Stimulated activated CD8-positive, alpha-beta memory T cell treated with anti-CD3 and anti-CD28 coated beads, Interleukin-12 subunit alpha, Interleukin-12 subunit beta, amount 100 ng/mL, for 1 hour (primary cell): Measurements from ENCODE around the gene NEFH.

Source experiments
- DNase-seq: peaks from one replicate; pipeline ENCODE4 v3.0.0-alpha.2; 2020; ENCODE audit warnings: low read depth

The NEFH gene

DNA sequence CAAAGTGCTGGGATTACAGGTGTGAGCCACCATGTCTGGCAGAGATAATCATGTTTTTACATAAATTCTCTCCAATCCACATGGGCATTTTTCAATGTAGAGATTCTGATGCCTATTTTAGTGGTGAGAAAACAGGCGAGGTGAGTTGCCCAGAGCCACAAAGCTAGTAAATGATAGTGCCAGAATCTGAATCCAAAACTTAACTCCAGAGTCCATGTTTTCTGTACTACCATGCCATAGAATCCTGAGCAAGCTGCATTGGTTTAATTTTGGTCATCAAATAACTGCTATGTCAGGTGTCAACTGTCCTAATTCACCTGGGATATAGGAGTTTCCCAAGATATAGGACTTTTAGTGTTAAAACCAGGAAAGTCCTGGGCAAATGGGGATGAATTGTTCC, 13.6 kb downstream of the NEFH start:
- DNase-seq: no peak

- DNase-seq: no peak
Measured at GRCh38 chr22:29499852-29500251, 19.8 kb downstream of the NEFH start.

- DNase-seq: no peak
Measured at GRCh38 chr22:29503811-29504372, 23.9 kb downstream of the NEFH start.

- DNase-seq: no peak
Measured at GRCh38 chr22:29509298-29509697, 29.3 kb downstream of the NEFH start.

- no peak for DNase-seq
Measured at GRCh38 chr22:29509815-29510214, 29.8 kb downstream of the NEFH start.

DNA sequence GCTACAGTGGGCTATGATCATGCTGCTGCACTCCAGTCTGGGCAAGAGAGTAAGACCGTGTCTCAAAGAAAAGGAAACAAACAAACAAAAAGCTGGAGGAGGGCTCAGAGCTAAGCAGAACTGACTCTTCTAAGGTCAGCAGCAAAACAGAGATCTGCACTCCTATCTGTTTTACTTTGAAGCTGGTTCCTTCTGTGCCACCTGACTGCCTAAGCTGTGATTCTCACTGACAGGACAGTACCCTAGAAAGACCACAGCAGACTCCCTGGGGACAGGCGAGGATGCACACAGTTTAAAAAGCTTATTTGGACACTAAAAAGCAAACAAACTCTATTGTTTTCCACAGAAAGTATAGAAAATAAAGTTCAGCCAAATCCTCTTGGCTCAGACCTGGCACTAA, 30.5 kb downstream of the NEFH start:
- no peak for DNase-seq

GRCh38 chr22:29511126-29511862, 31.3 kb downstream of the NEFH start:
- no peak for DNase-seq

DNA sequence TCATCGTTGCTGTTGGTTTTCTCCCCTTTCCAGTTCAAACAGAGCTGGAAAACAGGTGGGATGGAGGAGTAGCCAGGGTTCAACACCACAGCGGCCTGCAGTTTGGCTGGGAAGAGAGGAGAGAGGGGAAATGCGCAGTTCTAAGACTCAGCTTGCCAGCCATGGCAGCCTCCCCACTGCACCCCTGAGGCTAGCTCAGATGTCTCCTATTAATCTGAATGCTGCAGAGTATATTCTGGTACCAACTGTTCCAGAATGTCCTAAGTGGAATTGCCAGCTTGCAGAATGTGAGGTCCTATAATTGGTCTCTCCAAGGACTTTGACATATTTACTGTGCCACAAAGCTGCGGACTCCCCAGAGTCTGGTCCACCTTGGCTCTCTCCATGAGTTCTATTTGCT, 32.0 kb downstream of the NEFH start:
- DNase-seq: no peak

- DNase-seq: no peak
Measured at GRCh38 chr22:29517215-29517908, 37.3 kb downstream of the NEFH start.

DNA sequence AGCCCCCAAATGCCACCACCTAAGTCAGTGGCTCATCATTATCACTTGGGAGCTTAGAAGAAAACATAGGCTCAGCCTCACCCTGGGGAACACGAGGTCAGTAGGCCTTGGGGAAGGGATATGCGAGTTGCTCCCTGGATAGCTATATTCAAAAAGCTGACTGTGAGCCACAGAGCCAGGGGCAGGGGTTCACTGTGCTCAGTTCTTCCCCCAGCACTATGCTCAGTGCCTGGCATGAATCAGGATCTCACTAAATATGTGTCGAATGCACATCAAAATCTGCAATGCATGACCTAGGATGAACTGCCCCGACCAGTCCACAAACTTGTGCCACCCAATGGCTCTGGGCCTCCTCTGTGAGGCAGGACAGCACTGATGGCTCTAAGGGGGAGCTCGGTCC, 38.4 kb downstream of the NEFH start:
- DNase-seq: no peak

DNA sequence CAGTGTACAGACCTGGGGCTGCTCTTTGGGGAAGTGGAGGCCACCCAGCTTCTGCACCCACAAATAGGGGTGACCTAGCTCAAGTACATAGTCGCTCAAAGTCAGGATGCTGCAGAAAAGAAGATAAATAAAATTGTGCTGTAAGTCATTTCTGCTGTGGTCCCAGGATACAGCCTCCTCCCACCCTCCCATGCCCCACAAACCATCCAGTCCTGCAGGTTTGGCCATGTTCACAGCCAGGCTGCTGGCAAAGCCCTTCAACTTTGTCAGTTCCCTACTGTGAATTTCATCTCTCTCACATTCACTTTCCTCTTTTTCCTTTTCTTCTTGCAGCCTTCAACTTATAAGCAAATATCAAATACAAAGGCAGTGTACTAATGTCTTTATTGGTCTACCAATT, 40.0 kb downstream of the NEFH start:
- DNase-seq: no peak

- no peak for DNase-seq
Measured at GRCh38 chr22:29520851-29521250, 40.8 kb downstream of the NEFH start.

DNA sequence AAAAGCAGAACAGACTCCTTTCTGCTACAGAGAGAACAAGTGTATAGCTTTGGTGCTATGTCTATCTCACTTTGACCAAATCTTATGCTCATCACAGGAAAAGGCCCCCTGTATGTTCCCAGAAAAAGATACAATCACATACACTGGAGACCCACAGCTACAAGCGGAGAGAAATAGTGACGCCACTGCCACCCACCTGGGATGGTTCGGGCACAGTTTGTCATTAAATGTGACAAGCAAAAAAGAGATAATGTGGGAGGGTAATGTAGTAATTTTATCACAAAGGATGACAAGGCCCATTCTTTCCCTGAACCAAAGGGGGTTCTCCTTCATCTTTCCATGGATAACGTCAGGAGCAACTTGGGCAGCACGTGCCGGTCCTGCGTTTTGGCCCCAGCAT, 41.5 kb downstream of the NEFH start:
- DNase-seq: no peak

DNA sequence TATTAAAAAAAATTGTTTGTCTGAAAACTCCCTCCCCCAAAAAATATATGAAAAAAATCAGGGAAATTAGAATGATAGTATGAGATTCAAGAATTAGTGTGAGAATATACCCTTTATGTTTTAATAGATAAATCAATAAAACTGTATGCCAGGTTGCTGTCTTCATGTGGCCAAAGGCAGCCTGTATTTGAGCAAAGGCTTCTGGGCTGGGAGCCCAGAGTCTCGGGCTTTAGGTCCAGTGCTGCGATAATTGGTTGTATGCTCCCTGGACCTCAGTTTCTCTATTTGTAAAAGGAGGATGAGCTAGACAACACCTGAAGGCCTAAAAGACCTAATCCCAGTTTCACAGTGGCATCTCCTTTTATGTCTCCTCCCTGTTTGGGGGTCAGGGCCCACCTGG, 43.7 kb downstream of the NEFH start:
- DNase-seq: no peak

GRCh38 chr22:29524442-29525191, 44.6 kb downstream of the NEFH start:
- DNase-seq: peak; percentile 2

DNA sequence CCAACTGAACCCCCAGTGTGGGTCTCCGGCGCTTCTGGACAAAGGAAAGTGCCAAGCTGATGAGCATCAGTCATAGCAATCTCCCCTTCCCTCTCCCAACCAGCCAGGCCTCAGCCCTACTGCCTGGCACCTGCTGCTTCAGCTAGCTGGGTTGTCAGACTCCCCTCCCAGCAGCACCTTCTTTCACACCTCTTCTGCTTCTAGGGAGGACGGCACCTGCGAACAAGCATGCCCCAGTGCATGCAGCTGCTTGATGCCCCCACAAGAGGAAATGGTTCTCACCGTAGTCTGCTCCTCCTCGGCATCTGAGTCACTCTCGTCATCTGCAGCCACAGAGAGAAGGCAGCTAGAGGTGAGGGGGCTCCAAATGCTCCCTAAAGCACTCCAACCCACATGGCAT, 48.1 kb downstream of the NEFH start:
- DNase-seq: no peak

DNA sequence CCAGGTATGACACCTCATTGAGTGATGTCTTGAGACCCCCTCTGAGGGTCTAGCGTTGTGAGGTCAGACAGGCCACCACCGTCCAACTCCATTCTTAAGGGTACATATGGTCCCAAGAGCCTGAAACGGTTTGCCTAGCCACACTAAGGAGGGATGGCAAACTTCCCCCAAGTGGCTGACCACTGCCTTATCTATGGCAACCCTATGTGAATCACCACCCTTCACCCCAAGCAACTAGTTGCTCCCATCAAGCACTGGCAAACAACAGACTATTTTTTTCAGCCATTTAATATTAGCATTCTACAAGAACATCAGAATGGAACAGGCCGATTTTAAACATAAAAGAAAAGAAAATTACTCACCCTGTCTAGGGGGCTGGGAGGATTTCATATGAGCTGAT, 50.7 kb downstream of the NEFH start:
- DNase-seq: no peak

- no peak for DNase-seq
Measured at GRCh38 chr22:29531419-29531818, 51.4 kb downstream of the NEFH start.

- no peak for DNase-seq
Measured at GRCh38 chr22:29536411-29536810, 56.4 kb downstream of the NEFH start.

DNA sequence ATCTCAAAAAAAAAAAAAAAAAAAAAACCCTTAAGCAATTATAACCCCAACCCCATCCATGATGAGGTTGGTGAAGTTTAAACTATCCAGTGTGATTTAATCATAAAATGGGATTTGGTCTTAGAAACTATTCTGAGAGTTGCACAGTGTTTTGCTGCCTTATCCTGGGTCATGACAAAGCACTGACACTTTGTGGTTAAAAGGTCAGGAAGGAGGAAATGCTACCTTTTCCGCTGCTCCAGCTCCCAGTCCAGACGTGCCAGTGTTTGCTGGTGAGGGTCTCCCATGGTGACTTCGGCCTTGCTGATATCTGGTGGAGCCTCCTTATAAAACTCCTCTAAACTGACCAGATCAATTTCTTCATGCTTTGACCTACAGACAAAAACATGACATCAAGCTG, 59.1 kb downstream of the NEFH start:
- no peak for DNase-seq
